GM20431 (cell line): Measurements from ENCODE around the gene HS3ST5.
"Not testable (repeated sequence)": the region's sequence is repeated elsewhere in the genome, so short reads cannot be mapped to it uniquely, and the experiment has no call there.

Source experiments
- in situ Hi-C: fragments of 300-500 bp; cut with MseI, MboI; formaldehyde crosslinking; loops from one replicate; pipeline ENCODE4 v1.15.0; 2020; ENCODE audit warnings: low sequenced_read_pairs; ENCODE audit not compliant: unreplicated experiment

Gene HS3ST5

GRCh38 chr6:114342086-114342825, 567 bp downstream of the HS3ST5 start:
- in situ Hi-C loops = no loop called here

DNA sequence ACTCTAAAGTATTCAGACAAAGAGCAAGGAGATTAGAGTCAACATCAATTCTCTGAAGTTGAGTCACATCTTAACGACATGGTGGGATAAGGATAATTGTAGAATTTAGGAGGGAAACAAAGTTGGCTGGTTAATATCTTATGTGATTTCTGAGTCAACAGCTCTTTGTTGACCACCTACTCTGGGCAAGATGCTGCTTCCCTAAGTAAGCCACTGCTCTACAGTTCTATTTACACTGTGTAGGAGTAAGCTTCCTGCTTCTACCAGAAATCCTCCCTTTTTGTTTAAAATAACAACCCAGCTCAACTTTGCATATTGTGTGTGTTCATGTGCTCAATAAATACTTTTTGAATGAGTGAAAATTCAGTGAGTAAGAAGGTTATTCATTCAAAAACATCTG, 3.1 kb downstream of the HS3ST5 start:
- in situ Hi-C loops = no loop called here

GRCh38 chr6:114334237-114334636, 8.6 kb downstream of the HS3ST5 start:
- in situ Hi-C loops = no loop called here

DNA sequence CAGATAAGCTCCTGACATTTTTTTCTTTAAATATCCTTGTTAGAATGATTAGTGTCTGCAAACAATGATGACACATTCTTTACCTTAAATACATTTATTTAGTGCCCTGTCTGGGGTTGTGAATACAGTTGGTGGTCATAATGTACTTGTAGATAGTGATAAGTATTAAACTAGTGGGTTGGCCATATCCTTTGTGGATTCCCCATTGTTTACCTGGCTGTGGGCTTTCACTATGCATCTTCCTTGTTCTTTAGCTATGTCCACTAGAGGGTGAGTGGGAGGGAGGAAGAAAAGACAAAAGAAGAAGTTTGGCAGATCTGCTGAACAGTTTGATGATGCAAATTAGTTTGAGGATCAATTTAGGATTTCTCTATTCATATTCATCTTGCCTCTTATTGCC, 15.7 kb downstream of the HS3ST5 start:
- in situ Hi-C loops = no loop called here

DNA sequence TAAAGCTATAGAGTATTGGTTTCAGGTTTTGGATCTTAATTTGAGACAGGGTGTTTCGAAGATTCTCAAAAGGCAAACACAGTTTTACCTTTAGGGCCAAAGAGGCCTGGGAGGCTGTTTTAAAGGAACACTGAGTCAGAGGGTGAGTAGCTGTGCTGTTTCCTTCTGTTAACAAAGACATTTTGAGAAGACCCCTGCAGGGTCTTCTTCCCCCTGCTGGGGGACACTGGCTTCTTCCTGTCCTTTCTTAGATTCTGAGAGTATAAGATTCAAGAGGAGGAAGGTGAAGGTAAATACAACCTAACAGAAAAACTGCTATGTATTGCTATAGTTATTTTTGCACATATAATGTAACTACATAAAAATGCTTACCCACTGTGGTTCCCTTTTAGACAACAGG, 19.0 kb downstream of the HS3ST5 start:
- in situ Hi-C loops = no loop called here

DNA sequence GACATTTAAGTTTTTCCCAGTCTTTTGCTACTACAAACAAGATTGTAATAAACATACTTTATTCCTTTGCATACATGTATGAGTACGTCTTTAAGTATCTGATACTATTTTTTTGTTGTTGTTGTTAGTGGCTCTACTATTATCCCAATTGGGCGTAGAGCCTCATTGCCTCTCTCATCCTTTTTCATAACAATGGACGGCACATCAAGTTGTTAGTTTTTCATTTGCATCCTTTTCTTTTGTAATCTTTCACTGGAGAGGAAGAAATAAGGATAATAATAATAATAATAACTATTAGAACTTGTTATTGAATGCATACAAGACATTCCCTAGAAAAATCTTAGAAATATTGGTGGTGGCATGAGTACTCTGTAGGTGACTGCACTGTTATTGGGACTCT, 23.1 kb downstream of the HS3ST5 start:
- in situ Hi-C loops = no loop called here

DNA sequence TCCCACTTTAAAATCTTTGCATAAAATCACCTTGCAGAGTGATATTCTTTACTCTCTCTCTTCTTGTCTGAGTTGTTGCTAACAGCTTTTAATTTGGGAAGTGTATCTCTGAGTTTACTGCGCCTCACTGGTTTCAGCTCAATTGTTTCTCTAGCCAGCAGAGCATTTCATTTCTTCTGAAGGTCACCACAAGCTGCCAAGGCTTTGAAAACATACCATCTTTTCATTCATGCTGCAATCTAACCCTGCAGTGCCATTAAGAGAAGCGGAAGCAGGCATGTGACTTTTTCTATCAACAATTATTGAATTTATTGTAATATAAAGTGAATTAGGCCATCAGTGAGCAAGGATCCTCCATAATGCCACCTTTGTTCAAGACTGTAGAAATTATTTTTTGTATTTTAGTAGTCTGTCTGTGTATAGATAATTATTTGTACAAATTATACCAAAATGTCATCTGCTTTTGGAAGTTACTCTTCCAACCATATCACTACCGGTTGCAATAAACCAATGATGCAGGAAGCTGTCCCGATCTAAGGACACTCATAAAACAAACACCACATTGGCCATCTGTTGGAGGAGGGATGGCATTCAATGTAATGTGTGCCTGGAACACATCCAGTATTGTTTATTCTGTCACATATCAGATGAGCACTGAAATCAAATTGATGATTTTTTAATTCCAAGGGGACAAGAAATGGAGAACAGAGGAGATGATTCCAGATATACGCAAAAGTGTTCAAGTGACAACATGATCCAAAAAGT, 26.8 kb downstream of the HS3ST5 start:
- in situ Hi-C loops = no loop called here

GRCh38 chr6:114313816-114314215, 29.0 kb downstream of the HS3ST5 start:
- in situ Hi-C loops = not testable (repeated sequence)

DNA sequence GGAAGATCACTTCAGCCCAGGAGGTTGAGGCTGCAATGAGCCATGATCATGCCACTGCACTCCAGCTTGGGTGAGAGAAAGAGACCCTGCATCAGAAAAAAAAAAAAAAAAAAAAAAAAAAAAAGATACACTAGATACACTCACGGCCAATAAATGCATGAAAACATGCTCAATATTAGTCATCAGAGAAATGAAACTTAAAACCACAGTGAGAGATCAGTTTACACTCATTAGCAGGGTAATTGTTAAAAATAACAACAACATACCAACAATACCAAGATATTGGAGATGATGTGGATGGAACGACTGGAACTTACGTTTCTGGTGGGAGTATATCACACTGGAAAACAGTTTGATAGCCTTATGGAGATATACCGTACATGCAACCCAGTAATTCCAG, 29.9 kb downstream of the HS3ST5 start:
- in situ Hi-C loops = no loop called here

- in situ Hi-C loops = no loop called here
Observed at GRCh38 chr6:114310053-114310452, 32.8 kb downstream of the HS3ST5 start.

DNA sequence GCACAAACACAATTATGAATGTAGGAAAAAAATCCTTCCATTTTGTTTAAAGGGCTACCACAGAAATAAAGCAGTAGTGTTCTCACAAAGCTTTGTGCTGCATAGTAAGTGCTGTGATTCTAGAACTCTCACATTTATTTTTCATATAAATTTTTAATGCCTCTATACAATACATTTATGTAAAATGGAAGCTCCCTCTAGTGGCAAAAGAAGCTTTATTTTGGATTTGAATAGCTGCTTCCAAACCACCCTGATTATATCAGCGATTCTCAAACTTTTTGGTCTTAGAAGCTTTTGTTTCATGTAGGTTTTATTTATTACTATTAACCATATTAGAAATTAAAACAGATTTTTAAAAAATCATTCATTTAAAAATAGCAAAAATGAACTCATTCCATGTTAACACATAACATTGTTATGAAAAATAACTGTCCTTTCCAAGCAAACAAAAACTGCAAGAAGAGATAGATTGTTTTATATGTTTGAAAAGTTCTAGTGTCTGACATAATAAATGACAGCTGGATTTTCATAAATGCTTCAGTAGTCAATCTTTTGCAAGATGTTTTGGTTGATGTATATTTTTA, 38.4 kb downstream of the HS3ST5 start:
- in situ Hi-C loops = no loop called here

DNA sequence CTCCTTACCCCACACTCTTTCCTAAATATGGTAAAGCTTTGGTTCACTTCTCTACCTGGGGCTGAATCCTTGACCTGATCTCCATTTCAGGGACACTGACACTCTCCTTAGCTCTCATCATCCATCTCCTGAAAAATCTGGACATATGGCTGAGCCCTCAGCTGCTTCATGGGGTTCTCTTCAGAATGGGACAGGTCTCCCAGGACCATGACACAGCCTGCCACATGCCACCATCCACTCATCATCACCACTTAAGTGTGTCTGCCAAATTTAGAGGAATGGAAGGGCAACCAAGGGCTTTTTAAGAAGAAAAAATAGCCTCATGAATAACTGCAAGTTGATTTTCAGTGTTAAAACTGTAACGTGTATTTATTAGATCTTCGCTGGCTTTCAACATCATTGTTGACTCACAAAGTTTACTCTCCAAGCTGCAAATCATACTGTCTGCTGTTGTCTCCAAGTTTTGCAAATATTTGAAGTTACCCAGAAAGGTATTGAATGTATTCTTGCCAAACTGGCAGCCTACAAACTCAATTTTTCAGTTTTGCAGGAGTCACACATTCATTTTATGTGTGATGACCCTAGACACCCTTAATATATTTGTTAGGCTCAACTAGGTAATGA, 41.1 kb downstream of the HS3ST5 start:
- in situ Hi-C loops = no loop called here

- in situ Hi-C loops = no loop called here
Observed at GRCh38 chr6:114297135-114297534, 45.7 kb downstream of the HS3ST5 start.

DNA sequence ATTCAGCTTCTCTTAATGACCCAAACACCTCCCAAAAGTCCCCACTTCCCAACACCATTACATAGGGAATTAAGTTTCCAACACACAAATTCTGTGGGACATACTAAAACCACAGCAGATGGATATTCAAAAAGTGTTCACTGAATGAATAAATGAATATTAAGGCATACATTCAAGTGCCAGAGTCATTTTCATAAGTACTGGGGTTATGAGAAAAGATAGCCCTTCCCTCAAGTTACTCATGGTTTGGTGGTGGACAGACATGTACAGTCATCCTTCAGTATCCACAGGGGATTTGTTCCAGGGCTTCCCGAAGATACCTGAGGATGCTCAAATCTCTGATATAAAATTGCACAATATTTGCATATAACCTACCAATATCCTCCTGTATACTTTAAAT, 50.4 kb downstream of the HS3ST5 start:
- in situ Hi-C loops = no loop called here

- in situ Hi-C loops = no loop called here
Observed at GRCh38 chr6:114291428-114291827, 51.4 kb downstream of the HS3ST5 start.

DNA sequence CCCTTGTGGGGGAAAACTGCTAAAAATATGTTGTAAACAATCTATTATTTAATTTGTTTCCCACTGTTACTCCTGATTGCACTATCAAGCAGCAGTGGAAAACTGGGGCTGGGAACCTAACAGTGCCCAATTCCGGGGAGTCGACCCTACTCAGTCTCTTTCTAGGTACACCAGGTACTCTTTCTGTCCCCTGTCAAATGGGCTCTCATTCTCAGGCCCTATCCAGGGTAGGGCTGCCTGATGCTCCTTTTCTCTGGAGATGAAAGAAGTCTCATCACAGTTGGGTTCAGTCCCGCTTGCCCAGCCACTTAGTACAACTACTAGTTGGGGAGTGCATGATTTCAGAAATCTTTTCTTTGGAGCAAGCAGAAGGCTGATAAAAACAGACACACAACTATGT, 52.0 kb downstream of the HS3ST5 start:
- in situ Hi-C loops = no loop called here

DNA sequence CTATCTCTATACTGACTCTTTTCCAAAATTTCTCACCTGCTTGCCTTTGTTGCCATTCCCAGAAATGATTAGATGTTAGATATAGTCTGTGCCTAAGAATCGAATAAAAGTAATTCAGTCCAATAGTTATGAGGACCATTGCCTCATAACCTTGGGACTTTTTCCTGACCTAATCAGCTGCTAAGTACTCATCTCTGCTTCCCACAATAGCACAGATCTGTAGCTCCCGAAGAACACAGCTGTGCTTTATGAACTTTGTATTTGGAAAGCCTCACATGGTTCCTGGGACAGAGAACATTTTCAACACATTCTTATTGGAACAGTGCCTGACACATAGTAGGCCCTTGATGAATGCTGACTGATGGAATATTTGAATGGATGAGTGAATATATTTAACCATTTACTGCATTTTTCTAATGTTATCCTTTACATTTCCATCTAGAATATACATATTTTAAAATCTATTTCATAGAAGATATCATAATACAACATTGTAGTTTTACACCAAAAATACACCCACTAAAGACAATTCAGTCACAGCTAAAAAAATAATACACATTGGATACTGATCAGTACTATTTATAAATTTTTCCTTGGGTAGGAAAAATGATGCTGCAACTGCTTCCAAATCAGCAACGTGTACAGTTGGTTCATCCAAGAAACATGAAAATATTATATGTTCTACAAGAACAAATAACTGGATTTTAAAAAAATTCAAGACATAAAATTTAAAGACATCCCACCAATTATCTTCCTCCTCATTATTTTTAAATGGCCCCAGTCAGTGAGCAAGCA, 53.9 kb downstream of the HS3ST5 start:
- in situ Hi-C loops = no loop called here

- in situ Hi-C loops = no loop called here
Observed at GRCh38 chr6:114287461-114287860, 55.4 kb downstream of the HS3ST5 start.

DNA sequence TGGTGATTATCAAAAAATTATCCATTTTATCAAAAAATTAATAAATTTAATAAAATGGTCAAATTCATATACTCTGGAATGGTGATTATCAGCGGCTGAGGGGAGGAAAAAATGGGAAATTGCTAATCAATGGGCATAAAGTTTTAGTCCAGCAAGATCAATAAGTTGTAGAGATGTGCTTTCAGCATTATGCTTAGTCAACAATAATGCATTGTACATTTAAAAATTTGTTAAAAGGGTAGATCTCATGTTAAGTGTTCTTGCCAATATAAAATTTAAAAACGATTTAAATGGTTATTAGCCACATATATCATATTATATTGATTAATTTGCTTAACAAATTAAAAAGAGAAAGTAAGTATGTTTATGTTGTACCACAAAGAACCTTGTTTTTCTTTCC, 56.6 kb downstream of the HS3ST5 start:
- in situ Hi-C loops = no loop called here

- in situ Hi-C loops = no loop called here
Observed at GRCh38 chr6:114284281-114284680, 58.5 kb downstream of the HS3ST5 start.
